Karpas-422 (cell line): ENCODE data around the gene STOML3. TPM values are rescaled to one million over a fixed set of nuclear protein-coding genes. Genes with fewer than 3 reads are reported as not detected.

ENCODE experiments used
- DNase-seq: peaks from one replicate; pipeline ENCODE4 v3.0.0-alpha.2; 2015
- H2AFZ ChIP-seq: fragments of 200-600 bp; sonication (generic); 2 replicates; pipeline ENCODE4 v1.6.1; 2014; ENCODE audit warnings: antibody characterized with exemption, low read length, mixed read lengths
- H3K27ac ChIP-seq: fragments of 200-600 bp; sonication (generic); 2 replicates; pipeline ENCODE4 v1.5.1; 2014; ENCODE audit warnings: mild to moderate bottlenecking, low read length, moderate library complexity
- H3K27me3 ChIP-seq: fragments of 200-600 bp; sonication (generic); 2 replicates; pipeline ENCODE4 v1.6.1; 2014; ENCODE audit warnings: low read length, mixed read lengths
- H3K36me3 ChIP-seq: fragments of 200-600 bp; sonication (generic); 2 replicates; pipeline ENCODE4 v1.6.1; 2014; ENCODE audit warnings: low read length, mixed read lengths; ENCODE audit not compliant: insufficient read depth
- H3K4me1 ChIP-seq: fragments of 200-600 bp; sonication (generic); 2 replicates; pipeline ENCODE4 v1.6.1; 2014; ENCODE audit warnings: mild to moderate bottlenecking, low read length, mixed read lengths
- H3K4me2 ChIP-seq: fragments of 200-600 bp; sonication (generic); 2 replicates; pipeline ENCODE4 v1.6.1; 2014; ENCODE audit warnings: low read length, low read depth, mild to moderate bottlenecking; ENCODE audit not compliant: poor library complexity, severe bottlenecking
- H3K4me3 ChIP-seq: fragments of 200-600 bp; sonication (generic); 2 replicates; pipeline ENCODE4 v1.5.1; 2014; ENCODE audit warnings: mild to moderate bottlenecking, antibody characterized with exemption, low read length, mixed read lengths
- H3K79me2 ChIP-seq: fragments of 200-600 bp; sonication (generic); 2 replicates; pipeline ENCODE4 v1.6.1; 2014; ENCODE audit warnings: mild to moderate bottlenecking, low read length, mixed read lengths
- H3K9ac ChIP-seq: fragments of 200-600 bp; sonication (generic); 2 replicates; pipeline ENCODE4 v1.6.0; 2014; ENCODE audit warnings: low read length
- H3K9me2 ChIP-seq: fragments of 200-600 bp; sonication (generic), shearing (Covaris generic); replicated peaks from 2 replicates; pipeline ENCODE4 v1.6.0; 2014; ENCODE audit warnings: mild to moderate bottlenecking, low read length, moderate library complexity; ENCODE audit not compliant: insufficient read depth
- H3K9me3 ChIP-seq: fragments of 300-700, 200-600 bp; sonication (generic); 2 replicates; pipeline ENCODE4 v1.6.1; 2014; ENCODE audit warnings: low read length, mixed read lengths
- H4K20me1 ChIP-seq: fragments of 200-600 bp; sonication (generic); 2 replicates; pipeline ENCODE4 v1.6.1; 2014; ENCODE audit warnings: mild to moderate bottlenecking, antibody characterized with exemption, low read length, low read depth; ENCODE audit not compliant: insufficient read depth
- total RNA-seq: library from RNA; depleted of rRNA; stranded (reverse); fragments of >200 nt; shearing (Covaris generic); gene quantifications from 2 replicates; pipeline ENCODE4 v1.2.3, GENCODE V29; 2014; ENCODE audit warnings: low replicate concordance; rRNA removed

The STOML3 gene
- total RNA-seq, 1 experiment from 2014 or later, result not detected

GRCh38 chr13:38941353-38941945 is 49.2 kb downstream of the STOML3 start:
- Histone ChIP-seq H3K27ac (no peak overlapping the region), H3K9ac (no peak overlapping the region), H3K36me3 (no peaks in the 10 kb centered on the region)

GRCh38 chr13:38933786-38934185 is 56.8 kb downstream of the STOML3 start:
- no peak overlapping the region for H3K4me3 ChIP-seq
- no peaks in the 10 kb centered on the region for H3K79me2 ChIP-seq
- no peak overlapping the region for H3K27ac ChIP-seq
- no peak overlapping the region for H2AFZ ChIP-seq
- DNase-seq, result no peak
- H3K4me1 ChIP-seq, result no peaks in the 10 kb centered on the region
- no peaks in the 10 kb centered on the region for H3K9me2 ChIP-seq
- H3K27me3 ChIP-seq, result no peaks in the 10 kb centered on the region
- no peaks in the 10 kb centered on the region for H4K20me1 ChIP-seq
- no peaks in the 10 kb centered on the region for H3K36me3 ChIP-seq
- H3K9me3 ChIP-seq, result no peaks in the 10 kb centered on the region
- H3K9ac ChIP-seq, result no peak overlapping the region
- no peak overlapping the region for H3K4me2 ChIP-seq

More at GRCh38 chr13:38941353-38941945, 49.2 kb downstream of the STOML3 start:
- no peaks in the 10 kb centered on the region for H3K4me1 ChIP-seq
- no peak overlapping the region for H2AFZ ChIP-seq
- no peak overlapping the region for H3K4me3 ChIP-seq
- H3K79me2 ChIP-seq, result no peaks in the 10 kb centered on the region
- no peaks in the 10 kb centered on the region for H3K9me2 ChIP-seq
- no peak overlapping the region for H3K4me2 ChIP-seq
- no peaks in the 10 kb centered on the region for H3K9me3 ChIP-seq
- H4K20me1 ChIP-seq, result no peaks in the 10 kb centered on the region
- DNase-seq, result no peak
- H3K27me3 ChIP-seq, result no peaks in the 10 kb centered on the region

- no peaks in the 10 kb centered on the region for H3K79me2 ChIP-seq
Observed at GRCh38 chr13:38922170-38922569, 68.5 kb downstream of the STOML3 start.

DNA sequence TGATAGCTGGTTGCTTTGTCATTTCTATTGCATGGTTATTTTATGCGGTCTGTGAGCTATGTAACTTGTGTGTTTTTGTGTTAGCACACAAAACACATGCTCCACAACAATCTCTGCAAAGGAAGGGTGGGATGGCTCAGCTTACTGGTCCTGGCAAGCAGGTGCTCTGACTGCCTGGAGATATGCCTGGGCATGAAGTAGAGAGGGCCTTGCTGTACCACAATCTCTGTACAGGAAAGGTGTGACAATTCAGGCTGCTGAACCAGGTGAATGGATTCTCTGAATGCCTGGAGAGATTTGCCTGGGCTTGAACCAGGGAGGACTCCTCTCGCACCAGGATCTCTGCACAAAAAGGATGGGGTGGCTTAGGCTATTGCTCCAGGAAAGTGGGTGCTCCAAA is 69.5 kb downstream of the STOML3 start:
- Histone ChIP-seq H3K79me2 (no peaks in the 10 kb centered on the region), H3K4me3 (no peak overlapping the region), H3K9ac (no peak overlapping the region), H3K9me3 (no peaks in the 10 kb centered on the region), H3K36me3 (no peaks in the 10 kb centered on the region), H3K4me1 (no peaks in the 10 kb centered on the region), H3K27ac (no peak overlapping the region), H3K4me2 (no peak overlapping the region), H4K20me1 (no peaks in the 10 kb centered on the region), H3K9me2 (no peaks in the 10 kb centered on the region), H3K27me3 (no peaks in the 10 kb centered on the region), H2AFZ (no peak overlapping the region)
- no peak for DNase-seq

More at GRCh38 chr13:38922170-38922569, 68.5 kb downstream of the STOML3 start:
- Histone ChIP-seq H3K4me1 (no peaks in the 10 kb centered on the region), H3K36me3 (no peaks in the 10 kb centered on the region), H3K27me3 (no peaks in the 10 kb centered on the region), H4K20me1 (no peaks in the 10 kb centered on the region), H3K4me2 (no peak overlapping the region), H3K9me3 (no peaks in the 10 kb centered on the region), H3K9me2 (no peaks in the 10 kb centered on the region), H3K4me3 (no peak overlapping the region), H3K27ac (no peak overlapping the region), H2AFZ (no peak overlapping the region), H3K9ac (no peak overlapping the region)
- DNase-seq, result no peak

Other genes starting within 250 kb of the STOML3 start
- 46.4 and 60.7 TPM in 2 replicates for gene PROSER1, start 47.3 kb upstream of the STOML3 start, total RNA-seq
- 30.1 and 52.4 TPM in 2 replicates for gene NHLRC3, start 47.6 kb upstream of the STOML3 start, total RNA-seq